ENCODE data around the gene RASL11A.
A peak's percentile ranks its signal among the peaks of the same experiment; 100 is the strongest.
"Not testable (repeated sequence)": the region's sequence is repeated elsewhere in the genome, so short reads cannot be mapped to it uniquely, and the experiment has no call there.

Gene RASL11A

GRCh38 chr13:27270594-27271520 lies at the start of gene RASL11A:
TSS of gene RASL11A (plus strand) at chr13:27270830. CDS start at chr13:27270945, 115 bp downstream.
- DNase-seq = peak; percentile 80

- DNase-seq = not testable (repeated sequence)
Measured at GRCh38 chr13:27222100-27222499, 48.5 kb upstream of the RASL11A start.

- no peak for DNase-seq
Measured at GRCh38 chr13:27226991-27227390, 43.6 kb upstream of the RASL11A start.

GRCh38 chr13:27228131-27228530 lies 42.5 kb upstream of the RASL11A start:
- no peak for DNase-seq

GRCh38 chr13:27229642-27230041 lies 41.0 kb upstream of the RASL11A start:
- no peak for DNase-seq

GRCh38 chr13:27233964-27234363 lies 36.7 kb upstream of the RASL11A start:
- no peak for DNase-seq

GRCh38 chr13:27236478-27236877 lies 34.2 kb upstream of the RASL11A start:
- no peak for DNase-seq

- DNase-seq = no peak
Measured at GRCh38 chr13:27242702-27243101, 27.9 kb upstream of the RASL11A start.

GRCh38 chr13:27245610-27246009 lies 25.0 kb upstream of the RASL11A start:
- no peak for DNase-seq

- no peak for DNase-seq
Measured at GRCh38 chr13:27250833-27251165, 19.8 kb upstream of the RASL11A start.

GRCh38 chr13:27251166-27252091 lies 19.2 kb upstream of the RASL11A start, which contains the start of gene RPL21:
TSS of gene RPL21 (plus strand) at chr13:27251558. CDS start at chr13:27253777, 2,219 bp downstream.
- DNase-seq = peak; percentile 94

GRCh38 chr13:27252467-27252866 lies 18.2 kb upstream of the RASL11A start:
- DNase-seq = no peak

- DNase-seq = no peak
Measured at GRCh38 chr13:27257233-27257568, 13.4 kb upstream of the RASL11A start.

- no peak for DNase-seq
Measured at GRCh38 chr13:27257648-27258253, 12.9 kb upstream of the RASL11A start.

- DNase-seq = no peak
Measured at GRCh38 chr13:27258637-27259386, 11.8 kb upstream of the RASL11A start.

- DNase-seq = no peak
Measured at GRCh38 chr13:27259831-27260230, 10.8 kb upstream of the RASL11A start.

GRCh38 chr13:27261396-27261795 lies 9.2 kb upstream of the RASL11A start:
- DNase-seq = no peak

GRCh38 chr13:27263438-27263837 lies 7.2 kb upstream of the RASL11A start:
- no peak for DNase-seq

GRCh38 chr13:27264181-27264580 lies 6.4 kb upstream of the RASL11A start:
- DNase-seq = no peak

- no peak for DNase-seq
Measured at GRCh38 chr13:27264648-27265047, 6.0 kb upstream of the RASL11A start.

GRCh38 chr13:27266917-27267316 lies 3.7 kb upstream of the RASL11A start:
- DNase-seq = no peak

GRCh38 chr13:27267596-27267995 lies 3.0 kb upstream of the RASL11A start:
- DNase-seq = no peak
